AG09319 (cell line): ENCODE results near the gene DUOXA1.

Experiments
- DNase-seq: peaks from one replicate; pipeline ENCODE4 v3.0.0-alpha.2; 2010; ENCODE audit warnings: low read depth; ENCODE audit errors: extremely low read depth
- CTCF ChIP-seq: IDR thresholded peaks from 2 replicates; pipeline ENCODE4 v1.5.1; 2011; ENCODE audit warnings: low read depth, mild to moderate bottlenecking, inconsistent platforms, low read length, moderate library complexity

Gene DUOXA1

GRCh38 chr15:45113380-45113990, 16.2 kb downstream of the DUOXA1 start:
- no peak for DNase-seq
- no peak for TF ChIP-seq CTCF

DNA sequence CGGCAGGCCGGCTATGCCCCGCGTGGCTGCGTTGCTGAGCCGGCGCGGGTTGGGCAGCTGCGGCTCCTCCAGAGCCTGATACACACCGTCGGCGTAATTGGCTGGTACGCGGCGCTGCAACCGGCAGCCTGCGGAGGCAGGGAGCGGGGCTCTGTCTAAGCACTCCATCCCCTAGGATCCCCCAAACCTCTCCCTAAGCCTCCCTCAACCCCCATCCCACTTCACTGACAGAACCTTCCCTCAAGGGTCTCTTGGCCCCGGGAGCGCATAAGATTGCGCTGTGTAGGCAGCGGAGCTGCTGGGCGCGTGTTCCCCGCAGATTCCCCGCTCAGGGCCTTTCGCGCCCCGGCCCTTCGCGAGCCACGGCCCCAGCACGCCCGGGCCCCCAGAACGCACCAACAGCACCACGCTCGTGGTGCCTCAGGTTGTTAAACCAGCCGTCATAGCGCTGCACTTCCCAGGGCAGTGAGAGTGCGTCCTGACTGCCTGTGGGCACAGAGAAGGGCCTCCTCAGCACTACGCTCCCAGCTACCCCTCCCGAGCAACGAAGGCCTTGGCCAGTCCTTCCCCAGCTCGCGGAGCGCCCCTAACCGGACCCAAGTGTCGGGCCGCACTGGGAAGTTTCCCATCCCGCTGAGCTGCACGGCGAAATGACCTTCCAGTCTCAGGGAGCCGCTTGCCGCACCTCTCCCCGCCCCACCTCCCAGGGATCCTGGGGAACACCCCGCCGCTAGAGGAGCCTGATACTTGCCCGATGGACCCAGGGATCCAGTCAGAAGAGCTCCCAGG, 16.9 kb downstream of the DUOXA1 start:
- TF ChIP-seq CTCF: no peak
- DNase-seq: no peak

DNA sequence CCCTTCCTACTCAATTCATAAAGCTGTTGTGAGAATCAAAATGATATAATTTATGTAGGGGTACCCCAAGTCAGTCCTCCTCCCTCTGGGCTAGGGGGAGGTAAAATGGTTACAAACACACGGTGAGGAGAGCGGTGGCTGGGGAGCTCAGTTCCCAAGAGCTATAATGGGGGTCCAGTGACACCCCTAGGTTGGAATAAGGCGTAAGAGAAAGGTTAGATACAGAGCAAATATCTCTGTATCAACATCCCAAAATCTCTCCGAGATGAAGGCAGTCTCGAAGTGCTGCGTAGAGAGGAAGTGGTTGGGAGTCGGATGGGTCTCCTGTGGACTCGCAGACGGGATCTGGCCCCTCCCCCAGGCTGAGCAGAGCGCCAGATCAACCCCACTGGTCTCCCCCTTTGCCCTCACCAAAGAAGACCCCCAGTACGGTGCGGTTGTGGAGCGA, 17.5 kb downstream of the DUOXA1 start:
- no peak for DNase-seq
- no peak for TF ChIP-seq CTCF

- TF ChIP-seq CTCF: no peak
- no peak for DNase-seq
These were observed 18.1 kb downstream of the DUOXA1 start for GRCh38 chr15:45111390-45112142.

- TF ChIP-seq CTCF: no peak; the same call in none of the 2 replicates
- no peak for DNase-seq
These were observed 19.3 kb downstream of the DUOXA1 start for GRCh38 chr15:45110256-45110820.

DNA sequence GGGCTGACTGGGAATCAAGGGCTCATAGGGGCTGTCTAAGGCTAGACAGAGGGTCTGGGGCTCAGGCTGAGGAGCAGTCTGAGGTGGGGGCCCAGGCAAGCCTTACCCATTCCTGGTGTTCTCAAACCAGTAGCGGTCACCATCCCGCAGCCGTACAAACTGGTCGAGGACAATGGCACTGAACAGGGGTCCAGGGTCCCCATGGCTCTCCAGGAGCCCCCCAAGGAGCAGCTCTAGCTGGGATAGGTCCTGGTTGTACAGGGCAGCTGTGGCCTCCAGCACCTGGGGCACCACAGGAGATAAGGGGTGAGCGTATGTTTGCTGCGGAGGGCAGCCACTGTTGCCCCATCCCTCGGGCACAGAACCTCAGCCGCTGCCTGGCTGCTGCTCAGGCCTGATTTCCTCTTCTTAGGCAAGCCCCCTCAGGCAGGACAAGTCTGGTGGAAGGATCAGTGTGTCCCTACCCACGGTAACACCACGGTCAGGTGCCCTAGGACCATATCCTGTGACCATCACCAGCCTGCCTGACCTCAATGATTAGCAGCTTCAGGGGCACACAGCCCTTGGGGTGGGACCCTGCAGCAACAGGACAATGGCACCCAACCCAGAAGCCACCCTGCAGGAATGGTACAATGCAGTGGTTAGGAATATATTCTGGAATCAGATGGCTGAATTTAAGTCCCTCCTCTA, 21.6 kb downstream of the DUOXA1 start:
- no peak for DNase-seq
- no peak for TF ChIP-seq CTCF
